ENCODE data around the gene LTB4R2.

DNA sequence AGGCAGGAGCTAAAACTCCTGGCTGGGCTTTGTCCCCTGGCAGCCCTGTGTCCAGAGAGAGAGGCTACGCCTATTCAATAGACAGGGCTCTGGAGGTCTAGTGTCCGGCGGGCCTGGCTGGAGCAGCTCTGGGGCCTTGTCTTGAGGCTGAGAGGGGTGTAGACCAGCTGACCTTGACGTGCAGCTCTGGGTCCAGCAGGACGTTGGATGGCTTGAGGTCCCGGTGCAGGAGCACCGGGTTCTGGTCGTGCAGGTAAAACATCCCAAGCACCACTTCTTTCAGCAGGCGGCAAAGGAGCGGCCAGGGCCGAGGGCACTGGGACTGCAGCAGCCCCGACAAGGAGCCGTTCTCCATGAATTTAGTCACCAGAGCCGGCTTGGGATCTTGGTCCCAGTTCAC lies 28.9 kb downstream of the LTB4R2 start:
- TF ChIP-seq POLR2AphosphoS5 (IDR thresholded peaks at IDR 0.05; ENCODE audit: borderline replicate concordance, low read depth, low read length) = no peak
- no peak for TF ChIP-seq EZH2 (IDR thresholded peaks at IDR 0.05)
